ENCODE results near the gene THBD.
"Not testable (repeated sequence)": the region's sequence is repeated elsewhere in the genome, so short reads cannot be mapped to it uniquely, and the experiment has no call there.

The THBD gene

DNA sequence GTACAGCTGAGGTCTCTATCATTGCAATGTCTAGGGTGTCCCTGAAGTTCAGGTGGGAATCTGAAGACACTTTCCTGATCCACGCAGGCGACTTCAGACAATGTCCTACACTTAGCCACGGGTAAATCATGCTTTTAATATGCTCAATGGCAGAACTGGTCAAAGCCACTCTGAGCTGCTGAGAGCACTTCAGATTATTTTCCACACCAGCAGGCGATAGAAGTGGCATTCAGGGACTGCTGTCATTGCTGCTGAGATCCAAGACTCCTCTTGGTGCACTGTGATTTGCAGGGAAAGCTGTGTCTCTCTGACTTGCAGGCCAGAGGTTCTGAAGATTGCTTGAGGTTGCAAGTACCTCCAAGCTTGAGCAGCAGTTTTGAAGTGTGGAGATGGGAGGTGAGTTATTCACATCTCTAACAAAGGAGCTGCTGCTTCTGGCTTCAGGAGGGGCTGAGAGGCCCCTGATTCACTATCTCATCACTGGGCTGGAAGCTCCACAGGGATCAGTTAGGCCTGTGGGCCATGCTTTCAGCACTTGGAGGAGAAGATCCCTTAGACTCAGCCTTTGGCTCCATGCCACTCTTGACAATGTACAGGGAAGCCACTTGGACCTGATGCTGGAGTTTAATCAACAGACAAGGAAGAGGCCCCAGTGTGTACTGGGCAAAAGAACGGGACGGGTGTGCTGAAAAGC, 17.3 kb downstream of the THBD start:
- no peak for DNase-seq

DNA sequence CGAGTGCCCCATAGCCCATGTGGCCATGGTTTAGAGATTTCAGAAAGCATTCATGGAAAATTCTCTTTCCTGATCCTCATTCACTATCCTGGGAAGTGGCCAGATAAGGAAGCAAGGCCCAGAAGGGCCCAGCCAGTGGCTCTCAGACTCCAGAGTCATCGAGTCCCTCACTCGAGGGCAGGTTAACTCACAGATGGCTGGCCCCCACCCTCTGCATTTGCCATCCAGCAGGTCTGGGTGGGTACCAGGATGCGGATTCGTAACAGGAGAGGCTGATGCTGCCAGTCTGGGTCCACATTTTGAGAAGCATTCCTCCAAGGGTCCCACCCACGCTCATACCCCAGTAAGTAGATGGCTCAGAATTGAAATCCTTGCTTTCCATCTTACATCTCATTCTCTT, 18.1 kb downstream of the THBD start:
- no peak for DNase-seq

DNA sequence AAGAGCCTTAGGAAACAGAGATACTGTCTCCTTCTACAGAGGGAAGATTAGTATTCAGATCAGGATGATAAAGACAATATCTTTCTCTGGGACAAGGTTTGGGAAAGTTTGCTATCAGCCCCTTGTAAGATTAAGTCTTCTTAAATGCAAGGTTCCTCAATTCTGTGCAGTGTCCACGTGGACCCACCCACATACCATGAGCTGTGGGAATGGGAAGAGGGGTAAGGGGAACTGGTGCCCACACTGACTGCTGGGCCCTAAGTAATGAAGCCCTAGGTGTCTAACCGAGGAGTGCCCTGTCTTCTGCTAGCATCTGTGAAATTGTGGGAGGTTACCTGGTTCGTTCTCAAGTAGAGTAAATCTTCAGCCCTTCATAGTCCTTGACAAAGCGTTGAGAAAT, 20.1 kb downstream of the THBD start:
- no peak for DNase-seq

DNA sequence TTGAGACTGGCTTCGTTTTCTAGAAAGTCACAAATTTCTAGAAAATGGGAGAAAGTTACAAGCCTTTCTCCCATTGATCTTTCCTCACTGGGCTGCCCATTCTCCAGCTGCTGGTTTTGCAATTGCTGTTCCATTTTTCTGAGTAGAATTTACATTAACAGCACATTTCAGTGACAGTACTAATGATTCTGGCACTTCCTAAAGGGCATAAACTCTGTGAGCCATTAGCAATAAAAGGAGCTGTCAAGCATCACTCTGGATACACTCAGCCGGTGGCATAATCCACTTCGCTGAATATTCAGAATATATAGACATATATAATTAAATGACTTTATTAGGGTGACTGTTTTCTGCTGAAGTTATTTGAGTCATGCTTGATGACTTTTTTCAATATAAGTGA, 21.1 kb downstream of the THBD start:
- no peak for DNase-seq

DNA sequence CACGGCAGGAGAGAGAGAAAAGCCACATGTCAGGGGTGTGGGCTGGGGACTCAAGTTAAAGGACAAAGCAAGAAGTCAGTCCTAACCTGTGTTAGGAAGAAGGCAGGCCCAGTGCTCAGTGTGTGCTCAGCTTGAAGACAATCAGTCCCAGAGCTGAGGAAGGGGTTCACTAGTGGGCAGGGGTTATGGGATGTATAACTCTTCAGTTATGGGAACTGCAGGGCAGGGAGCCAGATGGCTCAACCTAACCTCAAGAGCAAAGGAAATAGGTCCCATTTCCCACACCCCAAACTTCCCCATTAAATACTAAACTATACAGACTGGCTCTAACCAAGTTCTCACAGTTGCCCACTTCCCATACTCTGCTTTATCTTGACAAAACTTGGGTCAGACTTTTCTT, 21.8 kb downstream of the THBD start:
- no peak for DNase-seq

DNA sequence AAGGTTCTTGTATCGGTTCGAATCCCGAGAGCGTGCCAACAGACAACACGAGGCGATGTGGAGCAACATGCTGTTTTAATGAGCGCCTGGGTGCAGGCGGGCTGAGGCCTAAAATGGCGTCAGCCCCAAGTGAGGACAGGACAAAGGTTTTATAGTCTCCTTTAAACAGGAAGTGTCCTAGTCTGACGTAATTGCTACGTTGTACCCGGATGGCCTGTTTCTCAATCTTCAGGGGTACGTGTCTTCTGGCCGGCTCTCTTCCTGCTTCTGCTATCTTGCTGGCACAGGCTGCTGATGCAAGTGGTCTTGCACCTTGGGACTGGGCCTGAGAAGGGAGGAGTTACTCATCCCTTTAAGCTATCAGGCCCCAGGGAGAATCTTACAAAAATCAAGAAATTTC, 24.0 kb downstream of the THBD start:
- not testable (repeated sequence) for DNase-seq

DNA sequence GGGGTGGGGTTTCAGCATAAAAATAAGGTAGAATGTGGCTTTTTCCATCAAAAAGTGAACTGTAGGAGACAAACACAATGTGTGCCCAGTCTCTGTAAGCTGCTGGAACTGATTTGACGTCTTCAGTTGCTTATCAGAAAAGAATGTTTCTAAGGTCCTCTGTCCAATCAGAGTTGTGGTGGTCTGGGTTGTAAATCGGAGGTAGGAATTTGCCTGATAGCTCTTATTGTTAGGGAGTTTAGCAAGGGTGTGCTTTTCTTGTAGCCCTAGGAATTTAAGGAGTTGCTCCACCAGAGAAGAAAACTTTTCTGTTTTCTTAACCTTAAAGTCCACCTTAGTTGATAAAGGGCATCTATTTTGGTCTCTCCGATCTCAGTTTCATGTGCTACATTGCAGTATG, 24.8 kb downstream of the THBD start:
- no peak for DNase-seq

DNA sequence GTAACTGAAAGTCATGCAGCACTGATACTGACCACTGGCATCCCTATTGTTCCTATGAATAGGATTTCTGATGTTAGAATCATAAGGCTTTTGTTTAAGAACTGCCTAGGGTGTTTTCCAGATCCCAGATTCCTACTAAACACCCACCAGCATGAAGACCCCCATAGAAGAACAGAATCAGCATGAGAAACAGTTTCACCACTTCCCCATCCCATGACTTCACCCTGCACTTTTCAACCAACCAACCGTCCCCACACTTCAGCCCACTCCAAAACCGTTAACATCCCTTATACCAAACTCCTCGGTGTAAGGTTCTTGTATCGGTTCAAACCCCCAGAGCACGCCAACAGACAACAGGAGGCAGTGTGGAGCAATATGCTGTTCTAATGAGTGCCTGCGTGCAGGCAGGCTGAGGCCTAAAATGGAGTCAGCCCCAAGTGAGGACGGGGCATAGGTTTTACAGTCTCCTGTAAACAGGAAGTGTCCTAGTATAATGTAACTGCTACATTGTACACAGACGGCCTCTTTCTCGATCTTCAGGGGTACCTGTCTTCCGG, 25.8 kb downstream of the THBD start:
- DNase-seq: no peak

DNA sequence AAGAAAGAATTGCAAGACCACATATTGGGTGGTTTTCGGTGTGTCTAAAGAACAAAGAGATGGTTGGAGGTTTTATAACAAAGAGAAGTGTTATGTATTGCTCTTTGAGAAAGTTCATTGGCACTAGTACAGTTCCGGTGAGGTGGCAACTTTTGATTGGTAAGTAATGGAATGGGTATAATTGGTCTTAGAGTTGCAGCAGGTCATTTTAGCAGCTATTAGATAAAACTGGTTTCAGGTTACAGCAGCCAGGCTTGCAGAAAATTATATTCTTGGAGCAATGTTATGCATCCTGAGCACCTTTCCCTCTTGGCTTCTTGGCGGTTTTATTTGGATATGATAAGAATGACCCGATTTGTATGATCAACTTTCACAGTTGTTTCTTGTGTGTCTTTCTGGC, 26.6 kb downstream of the THBD start:
- DNase-seq: no peak

DNA sequence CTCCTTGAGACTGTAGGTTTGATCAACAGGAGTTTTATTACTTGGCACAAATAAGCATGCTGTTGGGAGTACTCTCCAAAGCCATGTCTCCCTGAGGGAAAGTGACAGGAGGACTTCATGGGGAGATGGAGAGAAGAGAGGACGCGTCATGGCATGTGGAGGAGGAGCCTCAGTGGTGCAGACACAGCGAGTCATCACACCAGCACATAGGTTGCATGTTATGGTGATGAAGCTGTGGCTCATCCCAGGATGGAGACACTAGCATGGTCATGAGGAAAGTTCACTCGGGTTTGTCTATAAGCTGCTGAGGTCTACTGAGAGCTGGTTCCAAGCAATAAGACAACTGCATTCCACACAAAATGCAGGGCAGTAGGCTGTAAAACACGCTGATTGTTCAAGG, 27.5 kb downstream of the THBD start:
- DNase-seq: no peak

DNA sequence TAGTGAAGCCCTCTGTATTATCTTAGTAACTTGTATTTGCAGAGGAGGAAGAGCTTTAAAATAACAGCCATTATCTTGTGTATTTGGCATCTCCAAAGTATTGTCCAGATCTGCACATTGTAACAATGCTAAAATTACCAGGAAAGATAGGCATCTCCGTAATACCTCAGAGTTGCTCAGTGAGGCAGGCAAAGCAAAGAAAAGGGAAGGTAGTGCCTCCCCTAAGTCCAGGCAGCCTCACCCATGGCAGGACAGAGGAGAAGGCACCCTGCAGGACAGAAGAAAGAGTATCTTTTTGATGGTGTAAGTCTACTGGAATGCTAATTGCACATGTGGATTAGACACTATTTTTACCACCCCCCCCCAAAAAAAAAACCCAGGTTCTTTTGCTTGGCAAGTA, 27.9 kb downstream of the THBD start:
- DNase-seq: no peak

DNA sequence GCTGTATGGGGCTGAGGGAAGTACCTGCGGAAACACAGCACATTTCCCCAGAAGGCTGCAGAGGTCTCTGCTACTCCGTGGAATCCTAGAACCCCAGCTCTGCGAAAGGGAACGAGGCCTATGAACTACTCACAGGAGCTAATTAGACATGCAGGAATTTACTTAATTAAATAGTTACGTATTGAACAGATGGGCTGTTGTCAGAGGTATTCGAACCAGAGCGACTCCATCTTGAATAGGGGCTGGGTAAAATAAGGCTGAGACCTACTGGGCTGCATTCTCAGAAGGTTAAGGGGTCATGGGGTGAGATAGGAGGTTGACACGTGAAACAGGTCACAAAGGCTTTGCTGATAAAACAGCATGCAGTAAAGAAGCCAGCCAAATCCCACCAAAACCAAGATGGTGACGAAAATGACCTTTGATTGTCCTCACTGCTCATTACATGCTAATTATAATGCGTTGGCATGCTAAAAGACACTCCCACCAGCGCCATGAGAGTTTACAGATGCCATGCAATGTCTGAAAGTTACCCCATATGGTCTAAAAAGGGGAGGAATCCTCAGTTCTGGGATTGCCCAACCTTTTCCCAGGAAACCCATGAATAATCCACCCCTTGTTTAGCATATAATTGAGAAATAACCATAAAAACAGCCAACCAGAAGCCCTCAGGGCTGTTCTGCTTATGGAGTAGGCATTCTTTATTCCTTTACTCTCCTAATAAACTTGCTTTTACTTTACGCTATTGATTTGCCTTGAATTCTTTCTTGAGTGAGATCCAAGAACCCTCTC, 29.0 kb downstream of the THBD start:
- no peak for DNase-seq

DNA sequence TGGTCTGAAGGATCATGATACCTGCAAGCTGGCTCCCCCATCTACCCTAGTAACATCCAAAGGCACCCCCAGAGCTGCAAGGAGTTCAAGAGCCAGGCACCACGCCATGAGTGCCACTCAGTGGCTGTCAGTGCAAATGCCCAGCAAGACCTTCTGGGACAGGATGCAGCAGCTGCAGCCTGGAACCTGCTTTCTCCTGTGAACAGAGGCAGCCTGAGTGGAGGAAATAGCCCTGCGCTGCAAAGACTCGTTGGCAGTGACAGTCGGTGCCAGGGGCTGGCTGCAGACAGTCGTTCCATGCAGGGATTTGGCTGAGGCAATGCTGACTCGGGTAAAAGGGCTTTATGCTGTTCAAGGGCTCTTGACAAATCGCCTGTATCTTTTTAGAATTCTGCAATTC, 30.1 kb downstream of the THBD start:
- no peak for DNase-seq

DNA sequence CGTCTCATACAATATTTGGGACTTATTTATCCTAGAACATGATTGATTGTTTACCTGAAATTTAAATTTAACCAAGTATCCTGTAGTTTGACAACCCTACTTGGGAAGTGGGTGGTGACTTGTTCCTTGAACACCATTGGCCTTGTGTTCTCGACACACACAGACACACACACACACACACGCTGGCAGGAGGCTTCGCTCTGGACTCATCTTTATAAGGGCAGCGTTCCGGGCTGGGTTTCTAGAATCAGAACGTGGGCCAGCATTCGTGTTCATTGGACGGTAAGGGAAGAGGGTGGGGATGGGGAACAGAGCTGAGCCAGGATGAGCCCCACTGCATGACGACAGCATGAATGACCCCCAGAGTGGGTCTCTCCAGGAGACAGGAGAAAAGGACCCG, 30.5 kb downstream of the THBD start:
- no peak for DNase-seq

DNA sequence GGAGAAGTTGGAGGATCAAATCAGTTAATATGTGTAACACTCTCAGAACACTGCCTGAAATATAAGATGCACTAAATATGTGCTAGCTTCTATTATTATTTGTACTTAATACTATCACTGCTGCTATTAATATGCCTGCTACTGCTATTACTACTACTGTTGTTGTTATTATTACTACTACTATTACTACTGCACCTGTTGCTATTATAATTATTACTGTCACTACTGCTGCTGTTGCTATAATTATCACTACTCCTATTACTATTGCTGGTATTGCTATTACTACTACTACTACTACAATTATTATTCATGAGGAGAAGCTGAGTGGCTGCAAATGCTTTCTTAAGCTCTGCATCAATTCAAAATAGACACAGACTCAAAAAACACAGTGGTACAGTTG, 31.0 kb downstream of the THBD start:
- no peak for DNase-seq

DNA sequence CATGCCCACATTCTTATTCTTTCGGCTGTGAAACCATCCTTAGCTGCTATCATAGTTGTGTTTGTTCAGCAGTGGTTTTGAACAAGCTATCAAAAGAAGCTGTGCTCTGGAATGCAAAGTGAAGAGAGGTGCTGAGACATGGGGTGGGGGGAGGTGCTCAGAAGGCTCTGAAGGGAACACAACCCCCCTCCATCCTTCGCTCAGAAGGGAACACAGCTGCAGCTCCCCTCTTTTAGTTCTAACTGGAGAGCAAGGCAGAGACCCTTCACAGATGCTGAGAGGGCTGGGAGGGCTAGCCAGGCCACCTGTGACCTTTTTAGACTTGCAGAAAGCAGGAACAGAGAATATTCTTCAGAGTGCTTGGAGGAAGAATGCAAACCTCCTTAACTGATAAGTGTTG, 32.0 kb downstream of the THBD start:
- DNase-seq: no peak

DNA sequence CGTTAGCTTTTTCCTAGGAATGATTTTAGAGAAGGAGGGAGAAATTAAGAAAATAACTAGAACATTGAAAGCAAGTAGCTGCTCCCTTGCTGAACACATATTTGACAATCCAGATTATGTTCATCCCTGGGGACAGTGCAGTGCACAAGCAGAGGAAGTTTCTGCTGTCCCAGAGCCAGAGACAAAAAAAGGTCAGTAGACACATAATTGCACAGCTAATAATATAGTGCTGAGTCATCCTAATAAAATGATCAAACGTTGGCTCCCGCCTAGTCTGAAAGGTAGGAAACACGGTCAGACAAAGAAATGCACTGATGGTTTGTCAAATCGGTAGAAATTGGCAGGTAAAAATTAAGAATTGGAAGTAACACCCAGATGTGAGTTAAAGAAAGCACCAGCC, 36.0 kb downstream of the THBD start:
- DNase-seq: no peak

DNA sequence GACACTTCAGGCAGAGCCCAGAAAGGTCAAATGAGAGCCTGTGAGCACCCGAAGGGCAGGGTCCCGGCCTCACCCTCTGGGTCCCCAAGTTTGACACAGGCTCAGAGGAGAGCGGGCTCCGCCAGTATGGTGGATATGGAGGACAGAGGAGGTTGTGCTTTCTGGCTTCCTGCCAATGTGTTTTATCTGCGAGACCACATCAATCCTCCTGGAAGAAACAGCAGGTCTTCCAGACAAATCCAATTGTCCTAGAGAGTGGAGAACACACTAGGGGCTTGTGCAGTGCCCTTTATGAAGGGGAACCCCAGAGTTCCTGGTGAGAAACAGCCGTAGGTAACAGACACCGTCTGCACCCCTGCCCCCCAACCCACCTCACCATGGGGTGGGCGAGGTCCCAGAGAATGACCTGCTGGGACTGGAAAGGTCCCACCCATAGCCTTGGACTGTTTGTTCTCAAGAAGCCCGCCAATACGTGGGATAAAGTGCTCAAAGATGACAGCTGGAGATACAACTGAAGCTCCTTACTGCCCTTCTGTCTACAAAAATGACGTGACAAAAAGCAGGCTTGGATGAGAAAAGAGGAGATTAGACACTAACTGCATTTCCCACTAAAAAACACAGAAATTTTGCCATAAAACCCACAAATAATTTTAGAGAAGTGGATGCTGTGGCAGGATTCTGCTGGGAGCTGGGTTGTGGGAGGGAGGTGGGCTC, 38.3 kb downstream of the THBD start:
- no peak for DNase-seq

DNA sequence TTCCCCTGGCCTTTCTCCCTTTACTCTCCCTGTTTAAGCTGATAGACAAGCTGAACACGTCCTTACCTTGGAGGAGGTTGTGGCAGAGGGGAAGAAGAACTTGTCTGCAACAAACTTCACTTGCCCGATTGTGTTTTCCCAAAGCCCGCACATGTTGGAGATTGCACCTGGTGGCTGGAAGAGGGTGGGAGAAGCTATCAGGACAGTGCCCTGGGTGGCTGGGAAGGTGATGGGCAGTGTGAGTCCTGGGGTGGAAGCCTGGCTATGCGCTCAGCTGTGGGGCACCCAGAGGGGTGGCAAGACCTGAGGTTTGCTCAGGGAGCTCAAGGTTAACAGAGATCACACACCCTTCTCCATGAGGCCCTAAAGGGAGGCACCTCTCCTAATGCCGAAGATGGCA, 39.4 kb downstream of the THBD start:
- no peak for DNase-seq

DNA sequence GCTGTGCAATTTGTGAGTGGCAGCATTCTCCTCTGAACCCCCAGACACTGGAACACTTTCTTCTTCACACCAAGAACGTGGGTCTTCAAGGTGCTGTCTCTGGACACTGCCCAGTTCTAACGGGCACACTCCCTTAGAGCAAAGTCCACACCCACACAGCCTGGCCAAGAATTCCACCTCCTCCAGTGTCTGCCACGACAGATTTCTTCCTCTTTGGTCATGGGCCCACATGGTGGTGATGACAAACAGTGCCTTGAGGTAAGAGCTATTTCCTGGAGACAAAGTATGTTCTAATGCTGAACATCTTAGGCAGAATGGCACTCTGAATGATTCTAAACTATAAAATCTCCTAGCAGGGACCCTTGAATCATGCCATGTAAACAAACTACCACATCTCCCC, 39.8 kb downstream of the THBD start:
- DNase-seq: no peak

DNA sequence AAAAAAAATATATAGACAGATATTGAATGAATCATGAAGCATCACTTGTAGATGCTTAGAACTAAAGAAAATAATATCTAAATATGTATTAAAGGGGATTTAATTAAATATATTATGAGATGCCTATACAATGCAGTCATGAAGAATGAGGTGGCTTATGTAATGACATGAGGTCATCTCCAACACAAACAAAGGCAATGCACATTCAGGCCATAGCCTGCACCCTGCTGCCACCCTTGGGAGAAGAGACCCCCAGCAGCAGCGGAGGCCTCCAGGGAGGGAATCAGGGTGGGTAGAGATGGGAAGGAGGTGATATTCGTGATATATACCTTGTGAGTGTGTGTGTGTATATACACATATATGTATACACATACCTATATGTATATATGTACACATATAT, 40.8 kb downstream of the THBD start:
- no peak for DNase-seq

DNA sequence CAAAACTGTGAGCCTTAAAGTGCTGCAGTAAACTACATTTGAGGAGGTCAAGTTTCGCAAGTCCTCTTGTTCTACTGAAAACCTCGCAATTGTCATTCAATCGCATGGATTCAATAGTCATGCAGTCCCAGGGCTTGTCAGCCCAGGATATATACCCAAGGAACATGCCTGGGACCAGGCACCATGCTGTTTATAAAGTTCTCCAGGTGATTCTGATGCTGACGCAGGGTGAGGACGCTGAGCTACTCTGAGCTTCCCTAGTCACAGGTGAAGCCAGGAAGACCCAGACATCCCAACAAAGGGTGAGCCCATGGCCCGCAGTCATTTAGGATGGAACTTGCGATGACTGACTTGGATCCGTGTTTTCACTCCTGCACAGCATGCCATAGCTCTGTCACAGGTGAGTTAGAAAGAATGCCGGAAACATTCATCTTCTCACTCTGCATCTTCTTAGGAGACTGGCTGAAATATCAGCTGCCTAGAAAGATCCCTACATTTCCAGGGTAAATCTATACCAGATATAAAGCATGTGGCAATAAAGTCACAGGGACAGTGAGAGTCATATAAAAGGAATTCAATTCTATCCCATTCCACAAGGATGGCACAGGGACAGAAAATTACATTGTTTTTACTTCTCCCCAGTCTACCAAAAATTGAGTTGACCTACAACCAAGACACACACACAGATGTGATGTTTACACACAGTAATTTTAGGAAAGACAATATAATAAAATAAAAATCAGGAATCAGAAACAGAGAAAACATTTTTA, 41.4 kb downstream of the THBD start:
- no peak for DNase-seq

DNA sequence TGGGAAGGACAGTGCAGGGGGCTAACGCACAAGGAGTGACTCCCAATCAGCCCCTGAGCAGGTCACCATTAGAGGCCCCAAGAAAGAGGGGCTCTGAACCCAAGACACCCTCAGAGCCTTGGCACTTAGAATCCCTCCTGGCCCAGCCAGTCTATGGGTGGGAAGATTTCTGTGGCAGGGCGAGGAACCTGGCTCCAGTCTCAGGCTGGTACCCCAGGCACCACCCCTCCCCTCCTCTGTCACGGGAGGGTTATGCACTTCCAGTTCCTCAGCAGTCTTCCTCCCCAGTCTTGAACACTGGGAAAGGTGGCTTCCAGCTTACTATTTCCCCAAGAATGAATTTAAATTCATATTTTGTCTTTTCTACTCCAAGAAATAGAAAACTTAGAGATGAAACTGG, 42.0 kb downstream of the THBD start:
- DNase-seq: no peak

All from NCI-H1417 treated with DMSO at 0.1 percent for 48 hours (cell line).